Activated naive CD4-positive, alpha-beta T cell treated with anti-CD3 and anti-CD28 coated beads, Interleukin-2, amount 50 U/mL, for 24 hours (primary cell): ENCODE measurements around the gene HNRNPM.
A peak's percentile ranks its signal among the peaks of the same experiment; 100 is the strongest.
"Not testable (repeated sequence)": the region's sequence is repeated elsewhere in the genome, so short reads cannot be mapped to it uniquely, and the experiment has no call there.

Experiments
- H3K27ac Mint-ChIP-seq: one replicate; pipeline ENCODE4 v1.8.0; 2021; ENCODE audit warnings: mild to moderate bottlenecking, mixed read lengths
- H3K27me3 Mint-ChIP-seq: one replicate; pipeline ENCODE4 v1.8.0; 2021; ENCODE audit warnings: mixed read lengths
- H3K36me3 Mint-ChIP-seq: one replicate; pipeline ENCODE4 v1.8.0; 2021; ENCODE audit warnings: mixed read lengths
- H3K4me1 Mint-ChIP-seq: one replicate; pipeline ENCODE4 v1.8.0; 2021; ENCODE audit warnings: mixed read lengths
- H3K4me3 Mint-ChIP-seq: one replicate; pipeline ENCODE4 v1.8.0; 2021; ENCODE audit warnings: mild to moderate bottlenecking, mixed read lengths
- H3K9me3 Mint-ChIP-seq: one replicate; pipeline ENCODE4 v1.8.0; 2021; ENCODE audit warnings: mixed read lengths

The HNRNPM gene

DNA sequence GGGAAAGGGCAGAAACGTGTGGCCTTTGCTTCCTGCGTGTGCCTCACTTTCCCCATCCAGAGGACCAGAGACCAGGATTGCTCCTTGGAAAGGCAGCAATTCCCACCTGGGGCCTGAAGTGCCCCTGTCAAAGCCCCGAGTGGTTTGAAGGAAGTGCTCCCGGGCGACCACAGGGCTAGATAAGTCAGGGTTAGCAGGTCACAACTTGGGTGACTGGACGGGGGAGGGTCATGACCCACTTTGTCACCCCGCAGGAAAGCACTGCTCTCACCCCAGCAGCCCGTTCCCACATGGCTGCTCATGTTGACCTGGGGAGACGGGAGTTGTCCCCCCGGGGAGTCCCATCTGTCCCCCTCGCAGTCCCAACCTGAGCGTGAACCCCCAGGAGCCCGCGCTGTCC is 57.2 kb downstream of the HNRNPM start:
- Mint-ChIP-seq H3K4me1 (peaks cover 23% of the 10 kb centered on the region), H3K36me3 (no peaks in the 10 kb centered on the region), H3K4me3 (no peak overlapping the region), H3K27ac (no peak overlapping the region), H3K9me3 (no peaks in the 10 kb centered on the region), H3K27me3 (no peaks in the 10 kb centered on the region)

DNA sequence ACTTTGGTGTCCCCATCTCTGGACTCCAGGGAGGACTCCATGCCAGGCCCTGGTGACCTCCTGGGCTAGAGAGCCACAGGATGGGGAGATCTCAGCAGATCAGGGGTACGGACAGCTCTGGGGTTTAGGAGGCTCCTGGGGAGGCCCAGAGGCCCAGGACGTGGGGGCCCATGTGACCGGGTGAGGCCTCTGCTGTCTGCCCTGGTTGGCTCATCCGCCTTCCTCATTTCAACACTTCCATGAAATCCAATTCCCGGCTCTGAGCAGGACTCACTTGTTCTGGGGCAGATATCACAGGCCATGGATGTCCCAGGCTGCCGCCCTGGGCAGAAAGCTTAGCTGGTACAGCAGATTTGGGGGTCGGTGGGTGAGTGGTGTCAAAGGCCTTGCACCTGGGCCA is 58.7 kb downstream of the HNRNPM start:
- H3K4me1 Mint-ChIP-seq = peaks cover 23% of the 10 kb centered on the region
- no peak overlapping the region for H3K4me3 Mint-ChIP-seq
- H3K27me3 Mint-ChIP-seq = no peaks in the 10 kb centered on the region
- no peak overlapping the region for H3K27ac Mint-ChIP-seq
- no peaks in the 10 kb centered on the region for H3K9me3 Mint-ChIP-seq
- peaks cover 2% of the 10 kb centered on the region for H3K36me3 Mint-ChIP-seq

DNA sequence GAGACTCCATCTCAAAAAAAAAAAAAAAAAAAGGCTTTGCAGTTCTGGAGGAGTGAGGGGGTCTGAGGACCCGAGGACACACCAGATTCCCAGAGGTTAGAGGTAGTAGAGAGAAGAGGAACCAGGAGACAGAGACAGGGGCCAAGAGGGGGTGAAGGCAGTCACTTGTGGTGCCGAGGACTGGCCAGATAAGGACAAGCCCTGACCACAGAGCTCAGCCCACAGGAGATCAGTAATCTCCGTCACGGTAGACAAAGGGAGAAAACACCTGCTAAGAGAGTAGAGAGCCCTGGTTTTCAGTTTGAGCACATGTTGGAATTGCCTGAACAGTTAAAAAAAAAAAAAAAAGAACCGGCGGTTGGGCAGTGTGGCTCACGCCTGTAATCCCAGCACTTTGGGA is 59.4 kb downstream of the HNRNPM start:
- Mint-ChIP-seq H3K4me3 (peak overlapping the region; percentile 66), H3K4me1 (peaks cover 23% of the 10 kb centered on the region), H3K27me3 (no peaks in the 10 kb centered on the region), H3K27ac (no peak overlapping the region), H3K36me3 (peaks cover 2% of the 10 kb centered on the region), H3K9me3 (no peaks in the 10 kb centered on the region)

DNA sequence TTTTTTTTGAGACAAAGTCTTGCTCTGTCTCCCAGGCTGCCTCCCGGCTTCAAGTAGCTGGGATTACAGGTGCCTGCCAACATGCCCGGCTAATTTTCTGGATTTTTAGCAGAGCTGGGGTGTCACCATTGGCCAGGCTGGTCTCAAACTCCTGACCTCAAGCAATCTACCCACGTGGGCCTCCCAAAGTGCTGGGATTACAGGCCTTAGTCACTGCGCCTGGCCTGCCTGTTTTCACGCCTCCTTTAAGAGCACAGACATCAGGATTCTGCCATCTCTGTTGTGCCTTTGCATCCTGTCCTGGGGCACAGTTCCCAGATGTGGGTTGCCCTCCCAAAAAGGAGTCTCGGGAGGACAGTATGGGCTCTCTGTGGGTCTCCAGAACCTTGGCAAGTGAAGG is 60.1 kb downstream of the HNRNPM start:
- Mint-ChIP-seq H3K27ac (no peak overlapping the region), H3K4me1 (peaks cover 23% of the 10 kb centered on the region)

DNA sequence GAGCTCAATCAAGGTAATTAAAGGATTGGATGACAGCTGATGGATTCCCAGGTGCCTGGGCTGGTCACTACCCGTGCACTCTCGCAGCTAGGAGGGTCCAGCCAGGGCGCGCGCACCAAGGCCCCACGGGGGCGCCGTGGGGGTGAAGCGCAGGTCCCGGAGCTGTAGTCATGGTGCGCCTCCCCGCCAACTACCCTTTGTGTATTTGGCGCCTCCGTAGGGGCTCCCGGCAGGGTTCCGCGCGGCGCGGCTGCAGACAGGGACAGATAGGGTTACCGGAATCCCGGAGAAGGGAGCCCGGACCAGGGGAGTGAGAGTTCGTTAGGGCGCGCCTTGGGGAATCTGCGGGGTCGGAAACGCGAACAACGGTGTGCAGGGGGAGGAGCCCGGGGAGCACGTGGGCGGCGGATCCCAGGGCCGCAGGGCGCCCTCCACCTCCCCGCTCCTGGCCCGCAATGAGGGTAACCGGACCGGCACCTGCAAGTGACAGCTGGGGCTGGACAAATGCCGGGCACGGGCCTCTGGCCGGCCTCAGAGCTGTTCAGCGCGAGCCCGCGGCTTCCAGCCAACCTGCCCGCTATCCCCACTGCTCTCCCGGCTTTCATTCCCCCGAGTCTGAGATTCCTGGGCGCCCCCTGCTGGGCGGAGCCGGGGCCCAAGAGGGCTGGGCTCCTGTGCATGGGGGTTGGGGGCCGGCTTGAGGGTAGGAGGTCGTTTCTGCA is 61.1 kb downstream of the HNRNPM start:
- H3K4me1 Mint-ChIP-seq = peaks cover 16% of the 10 kb centered on the region
- peaks cover 2% of the 10 kb centered on the region for H3K36me3 Mint-ChIP-seq
- H3K9me3 Mint-ChIP-seq = no peaks in the 10 kb centered on the region
- no peaks in the 10 kb centered on the region for H3K27me3 Mint-ChIP-seq
- H3K4me3 Mint-ChIP-seq = peak overlapping the region; percentile 89
- H3K27ac Mint-ChIP-seq = peak overlapping the region; percentile 92

More for the DNA sequence above, 60.1 kb downstream of the HNRNPM start:
- peak overlapping the region; percentile 72 for H3K4me3 Mint-ChIP-seq
- H3K27me3 Mint-ChIP-seq = no peaks in the 10 kb centered on the region
- H3K36me3 Mint-ChIP-seq = peaks cover 2% of the 10 kb centered on the region
- no peaks in the 10 kb centered on the region for H3K9me3 Mint-ChIP-seq

DNA sequence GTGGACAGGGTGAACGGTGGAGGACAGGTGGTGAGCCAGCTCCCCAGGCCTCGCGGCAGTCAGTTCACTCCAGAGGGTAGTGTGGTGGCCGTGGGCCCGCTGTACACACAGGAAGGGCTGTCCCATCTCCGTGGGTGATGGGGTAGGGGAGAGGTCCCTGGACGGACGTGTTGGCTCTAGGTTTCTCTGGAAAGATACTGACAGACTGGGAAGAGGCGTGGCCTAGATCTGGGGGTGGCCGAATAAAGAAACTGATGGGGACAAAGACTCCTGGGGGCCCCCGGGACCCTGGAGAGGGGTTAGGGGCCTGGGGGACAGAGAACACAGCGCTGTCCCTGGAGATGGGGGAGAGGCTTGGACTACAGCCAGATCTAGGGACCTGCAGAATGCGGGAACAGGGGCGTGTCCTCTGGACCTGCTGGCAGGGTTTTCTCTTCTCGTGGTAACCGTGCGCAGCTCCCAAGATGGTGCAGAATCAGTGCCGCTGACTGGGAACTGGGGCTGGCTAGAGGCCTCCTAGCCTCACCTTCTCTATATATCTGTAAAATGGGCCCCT is 61.7 kb downstream of the HNRNPM start:
- Mint-ChIP-seq H3K4me1 (peaks cover 14% of the 10 kb centered on the region), H3K27ac (peak overlapping the region; percentile 42), H3K36me3 (peaks cover 2% of the 10 kb centered on the region), H3K27me3 (no peaks in the 10 kb centered on the region), H3K4me3 (peak overlapping the region; percentile 89), H3K9me3 (no peaks in the 10 kb centered on the region)

DNA sequence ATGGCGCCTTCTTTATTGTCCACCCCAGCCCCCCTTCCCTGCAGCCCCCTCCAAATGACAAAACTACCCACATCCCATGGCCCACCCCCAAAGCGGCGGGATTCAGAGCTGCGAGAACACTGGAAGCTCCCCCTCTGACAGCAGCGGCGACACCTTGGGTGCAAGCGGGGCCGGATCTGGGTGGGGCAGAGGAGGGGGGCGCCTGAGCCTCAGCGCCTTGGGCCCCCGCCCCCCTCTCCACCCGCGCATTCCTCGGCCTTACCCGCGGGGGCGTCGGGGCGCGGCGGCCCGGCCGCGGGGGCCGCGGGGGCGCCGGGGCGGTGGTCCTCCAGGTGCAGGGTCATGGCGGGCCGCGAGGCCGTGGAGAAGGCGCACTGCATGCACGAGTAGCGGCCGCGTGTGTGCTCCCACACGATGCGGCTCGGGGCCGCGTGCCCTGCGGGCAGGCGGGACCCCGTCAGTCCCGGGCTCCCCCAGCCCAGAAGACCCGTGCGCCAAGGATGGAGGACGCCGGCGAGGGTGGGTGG is 65.9 kb downstream of the HNRNPM start:
- Mint-ChIP-seq H3K27me3 (no peaks in the 10 kb centered on the region), H3K9me3 (no peaks in the 10 kb centered on the region), H3K4me1 (peaks cover 37% of the 10 kb centered on the region), H3K36me3 (peaks cover 4% of the 10 kb centered on the region), H3K27ac (no peak overlapping the region), H3K4me3 (no peak overlapping the region)

DNA sequence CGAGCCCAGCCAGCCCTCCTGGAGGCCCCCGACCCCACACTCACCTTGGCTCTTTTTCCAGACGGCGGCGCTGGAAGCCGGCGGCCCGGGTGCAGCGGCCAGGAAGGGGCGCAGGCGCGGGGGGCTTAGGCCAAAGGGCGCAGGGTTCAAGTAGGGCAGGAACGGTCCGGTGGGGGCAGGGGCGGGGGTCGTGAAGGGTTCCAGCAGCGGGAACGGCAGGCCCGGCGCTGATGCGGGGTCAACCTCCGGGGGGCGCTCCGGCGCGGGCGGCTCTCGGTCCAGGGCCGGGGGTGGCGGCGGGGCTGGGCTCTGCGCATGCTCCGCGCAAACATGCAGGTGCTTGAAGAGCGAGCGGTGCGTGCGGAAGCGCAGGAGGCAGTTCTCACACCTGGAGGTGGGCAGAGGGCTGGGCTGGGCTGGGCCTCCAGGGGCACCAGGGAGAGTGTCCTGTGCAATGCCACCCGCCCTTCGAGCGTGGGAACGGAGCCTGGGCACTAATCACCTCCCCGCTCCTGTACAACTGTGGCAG is 66.9 kb downstream of the HNRNPM start:
- Mint-ChIP-seq H3K4me3 (no peak overlapping the region), H3K27me3 (no peaks in the 10 kb centered on the region), H3K9me3 (no peaks in the 10 kb centered on the region), H3K36me3 (peaks cover 4% of the 10 kb centered on the region), H3K4me1 (peaks cover 37% of the 10 kb centered on the region), H3K27ac (peak overlapping the region; percentile 65)

DNA sequence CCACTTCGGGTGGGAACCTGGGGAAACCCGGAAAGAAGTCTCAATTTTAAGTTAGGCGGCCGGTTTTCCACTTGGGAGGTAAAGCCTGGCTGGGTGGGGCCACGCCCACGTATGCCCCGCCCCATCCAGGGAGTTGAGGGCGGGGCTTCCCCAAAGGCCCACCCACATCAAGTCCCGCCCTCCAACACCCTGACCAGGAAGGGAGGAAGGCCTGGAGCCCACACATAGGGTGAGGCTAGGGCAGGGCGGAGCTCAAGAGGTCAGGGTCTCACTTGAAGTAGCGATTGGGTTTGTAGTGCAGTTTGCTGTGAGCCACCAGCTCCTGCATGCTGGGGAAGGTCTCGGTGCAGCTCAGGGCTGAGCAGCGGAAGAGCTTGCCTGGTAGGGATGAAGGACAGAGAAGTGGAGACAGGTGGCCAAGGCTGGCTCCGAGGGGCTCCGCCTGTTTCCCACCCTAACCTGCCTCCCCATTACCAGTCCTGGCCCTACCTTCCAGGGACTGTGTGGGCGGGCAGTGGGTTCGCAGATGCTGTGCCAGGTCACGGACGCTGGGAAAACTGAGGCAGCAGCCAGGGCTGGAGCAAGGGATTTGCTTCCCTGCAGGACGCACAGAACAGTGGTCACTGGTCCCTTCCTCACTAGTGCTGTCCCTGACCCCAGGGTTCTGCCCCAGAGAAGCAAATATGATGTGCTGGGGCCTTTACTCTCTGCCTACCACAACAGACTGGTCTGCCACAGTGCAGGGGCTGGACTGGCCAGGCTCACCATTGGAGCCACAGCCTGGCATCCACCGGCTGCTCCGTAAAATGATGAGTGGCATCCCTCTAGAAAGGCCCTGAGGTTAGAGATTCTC is 67.6 kb downstream of the HNRNPM start:
- no peaks in the 10 kb centered on the region for H3K27me3 Mint-ChIP-seq
- peaks cover 42% of the 10 kb centered on the region for H3K4me1 Mint-ChIP-seq
- no peaks in the 10 kb centered on the region for H3K9me3 Mint-ChIP-seq
- H3K4me3 Mint-ChIP-seq = peak overlapping the region; percentile 67
- peaks cover 4% of the 10 kb centered on the region for H3K36me3 Mint-ChIP-seq
- H3K27ac Mint-ChIP-seq = peak overlapping the region; percentile 65

DNA sequence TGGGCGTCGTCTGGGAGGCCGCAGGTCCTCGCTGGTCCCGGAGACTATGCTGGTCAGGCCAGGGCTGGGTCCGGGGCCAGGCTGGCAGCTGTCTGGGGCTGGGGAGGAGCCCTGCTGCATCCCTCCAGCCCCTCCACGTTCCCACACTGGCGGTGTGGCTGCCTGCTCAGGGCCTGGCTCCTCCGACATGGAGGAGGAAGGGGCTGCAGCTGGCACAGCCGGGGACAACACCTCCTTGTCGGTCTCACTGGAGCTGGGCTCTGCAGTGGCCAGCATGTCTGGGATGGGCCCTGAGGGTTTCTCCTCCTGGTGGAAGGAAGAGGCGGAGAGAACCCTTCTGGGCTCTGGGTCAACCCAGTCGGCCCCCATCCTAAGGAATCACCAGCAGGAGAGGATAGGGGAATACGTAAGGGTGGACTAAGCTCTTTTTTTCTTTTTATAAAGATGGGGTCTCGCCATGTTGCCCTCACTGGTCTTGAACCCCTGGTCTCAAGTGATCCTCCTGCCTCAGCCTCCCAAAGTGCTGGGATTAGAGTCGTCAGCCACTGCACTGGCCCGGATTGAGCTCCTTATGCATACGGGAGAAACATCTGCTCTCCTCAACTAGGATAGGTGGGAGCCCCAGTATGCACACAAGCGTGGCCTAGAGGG is 68.4 kb downstream of the HNRNPM start:
- peaks cover 51% of the 10 kb centered on the region for H3K4me1 Mint-ChIP-seq

DNA sequence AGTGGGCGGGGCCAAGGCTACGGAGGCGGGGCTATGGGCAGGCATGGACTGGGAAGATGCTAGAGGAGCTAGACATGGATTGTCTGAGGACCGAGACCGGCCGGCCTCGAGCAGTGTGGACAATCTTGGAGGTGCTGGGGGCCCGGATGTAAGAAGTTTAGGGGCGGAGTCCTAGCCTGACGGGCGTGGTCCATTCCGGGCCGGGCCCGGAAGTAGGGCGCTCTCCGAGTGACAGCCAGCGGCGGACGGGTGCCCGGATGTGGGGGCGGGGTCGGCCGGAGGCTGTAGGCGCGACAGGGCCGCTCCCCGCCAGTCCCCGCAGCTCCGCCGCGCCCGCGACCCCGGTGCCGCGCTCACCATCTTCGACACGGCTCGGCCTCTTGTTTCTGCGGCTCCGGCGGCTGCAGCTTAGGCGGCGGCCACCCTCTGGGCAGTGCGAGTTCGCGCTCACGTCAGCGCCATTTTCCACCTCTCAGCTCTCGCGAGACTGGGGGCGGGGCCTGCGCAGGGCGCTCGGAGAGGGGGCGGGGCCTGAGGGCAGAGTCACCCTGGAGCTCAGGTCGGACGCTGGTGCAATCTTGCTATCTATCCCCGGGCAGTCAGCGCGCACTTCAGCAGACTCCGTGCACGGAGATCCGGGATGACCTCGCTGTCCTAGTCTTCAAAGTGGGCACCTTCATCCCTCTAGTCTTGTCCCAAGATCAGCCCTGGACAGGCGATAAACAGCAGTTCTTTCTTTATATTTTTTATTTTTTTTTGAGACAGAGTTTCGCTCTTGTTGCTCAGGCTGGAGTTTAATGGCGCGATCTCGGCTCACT is 69.1 kb downstream of the HNRNPM start, which contains the start of gene ZNF414:
Gene ZNF414, minus strand, starts transcription at position 481 of the 818 bp plus-strand sequence. Its CDS starts 121 bp downstream, at position 360.
- H3K27me3 Mint-ChIP-seq = no peaks in the 10 kb centered on the region
- peaks cover 58% of the 10 kb centered on the region for H3K4me1 Mint-ChIP-seq
- peak within 1 kb of the TSS; percentile 95 for H3K4me3 Mint-ChIP-seq
- peak within 1 kb of the TSS; percentile 99 for H3K27ac Mint-ChIP-seq
- peaks cover 2% of the 10 kb centered on the region for H3K36me3 Mint-ChIP-seq
- no peaks in the 10 kb centered on the region for H3K9me3 Mint-ChIP-seq

More for the DNA sequence above, 68.4 kb downstream of the HNRNPM start:
- Mint-ChIP-seq H3K36me3 (peaks cover 2% of the 10 kb centered on the region), H3K27ac (peak overlapping the region; percentile 99), H3K4me3 (peak overlapping the region; percentile 95), H3K27me3 (no peaks in the 10 kb centered on the region), H3K9me3 (no peaks in the 10 kb centered on the region)

DNA sequence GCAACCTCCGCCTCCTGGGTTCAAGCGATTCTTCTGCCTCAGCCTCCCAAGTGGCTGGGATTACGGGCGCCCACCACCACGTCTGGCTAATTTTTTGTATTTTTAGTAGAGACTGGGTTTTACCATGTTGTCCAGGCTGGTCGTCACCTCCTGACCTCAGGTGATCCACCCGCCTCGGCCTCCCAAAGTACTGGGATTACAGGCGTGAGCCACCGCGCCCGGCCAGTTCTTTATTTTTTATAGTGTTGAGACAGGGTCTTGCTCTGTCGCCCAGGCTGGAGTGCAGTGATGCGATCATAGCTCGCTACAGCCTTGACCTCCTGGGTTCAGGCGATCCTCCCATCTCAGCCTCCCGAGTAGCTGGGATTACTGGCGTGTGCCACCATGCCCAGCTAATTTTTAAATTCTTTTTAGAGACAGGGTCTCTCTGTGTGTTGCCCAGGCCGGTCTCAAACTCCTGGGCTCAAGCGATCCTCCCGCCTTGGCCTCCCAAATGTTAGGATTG is 69.8 kb downstream of the HNRNPM start:
- H3K27ac Mint-ChIP-seq = peak overlapping the region; percentile 99
- not testable (repeated sequence) for H3K27me3 Mint-ChIP-seq, H3K9me3 Mint-ChIP-seq, H3K36me3 Mint-ChIP-seq
- peaks cover 63% of the 10 kb centered on the region for H3K4me1 Mint-ChIP-seq
- H3K4me3 Mint-ChIP-seq = peak overlapping the region; percentile 95

DNA sequence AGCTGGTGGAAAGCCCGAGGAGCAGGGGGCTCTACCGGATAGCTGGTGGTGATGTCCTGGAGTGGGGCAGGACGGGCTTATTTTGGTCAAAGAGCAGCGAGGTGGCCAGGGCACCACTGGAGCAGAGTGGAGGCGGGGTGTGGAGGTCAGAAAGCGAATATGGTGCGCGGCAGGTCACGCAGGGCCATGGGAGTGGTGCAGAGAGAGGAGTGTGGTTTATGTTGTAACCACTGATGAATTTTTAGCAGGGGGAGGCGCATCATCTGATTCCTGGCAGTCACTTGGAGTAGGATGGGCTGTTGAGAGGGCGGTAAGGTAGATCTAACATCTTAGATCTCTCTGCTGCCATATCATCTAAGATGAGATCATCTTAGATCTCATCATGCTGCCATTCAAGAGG is 70.5 kb downstream of the HNRNPM start:
- Mint-ChIP-seq H3K9me3 (no peaks in the 10 kb centered on the region), H3K27me3 (no peaks in the 10 kb centered on the region), H3K27ac (peak overlapping the region; percentile 64), H3K4me3 (peak overlapping the region; percentile 73), H3K4me1 (peaks cover 63% of the 10 kb centered on the region), H3K36me3 (peaks cover 2% of the 10 kb centered on the region)
